GM18951 (cell line): Measurements from ENCODE around the gene DEDD2.

Source experiments
- POLR2A ChIP-seq: IDR thresholded peaks from 4 replicates; pipeline ENCODE4 v1.6.1; 2011; ENCODE audit warnings: mild to moderate bottlenecking; ENCODE audit not compliant: insufficient read length, insufficient read depth; ENCODE audit errors: extremely low read depth
- in situ Hi-C: fragments of 300-500 bp; cut with MboI; formaldehyde crosslinking; loops from one replicate; pipeline ENCODE4 v1.12.0; 2022; ENCODE audit warnings: low sequenced_read_pairs, mixed read lengths, inconsistent platforms; ENCODE audit not compliant: unreplicated experiment

DEDD2 gene

DNA sequence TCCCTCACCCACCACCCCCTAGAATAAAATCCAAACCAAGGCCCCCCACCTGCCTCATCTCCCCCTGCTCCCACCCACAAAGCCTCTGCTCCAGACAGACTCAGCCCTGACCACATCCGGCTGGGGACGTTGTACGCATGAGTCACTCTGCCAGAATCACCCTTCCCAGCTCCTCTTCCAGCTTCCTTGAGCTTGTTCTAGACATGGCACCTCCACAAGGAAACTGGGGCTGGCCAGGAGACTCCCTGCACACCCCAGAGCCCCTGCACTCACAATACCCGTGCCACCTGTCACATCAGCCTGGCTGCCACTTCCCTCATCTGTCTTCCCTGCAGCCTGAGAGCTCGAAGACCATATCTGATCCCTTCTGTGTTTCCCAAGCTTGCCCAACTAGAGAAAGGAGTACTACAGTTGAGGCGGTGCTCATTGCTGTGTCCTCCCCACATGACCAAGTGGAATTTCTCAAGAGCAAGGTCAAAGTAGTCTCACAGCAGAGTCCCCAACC lies 9.7 kb downstream of the DEDD2 start:
- in situ Hi-C loops: no loop called here
- no peak for TF ChIP-seq POLR2A

DNA sequence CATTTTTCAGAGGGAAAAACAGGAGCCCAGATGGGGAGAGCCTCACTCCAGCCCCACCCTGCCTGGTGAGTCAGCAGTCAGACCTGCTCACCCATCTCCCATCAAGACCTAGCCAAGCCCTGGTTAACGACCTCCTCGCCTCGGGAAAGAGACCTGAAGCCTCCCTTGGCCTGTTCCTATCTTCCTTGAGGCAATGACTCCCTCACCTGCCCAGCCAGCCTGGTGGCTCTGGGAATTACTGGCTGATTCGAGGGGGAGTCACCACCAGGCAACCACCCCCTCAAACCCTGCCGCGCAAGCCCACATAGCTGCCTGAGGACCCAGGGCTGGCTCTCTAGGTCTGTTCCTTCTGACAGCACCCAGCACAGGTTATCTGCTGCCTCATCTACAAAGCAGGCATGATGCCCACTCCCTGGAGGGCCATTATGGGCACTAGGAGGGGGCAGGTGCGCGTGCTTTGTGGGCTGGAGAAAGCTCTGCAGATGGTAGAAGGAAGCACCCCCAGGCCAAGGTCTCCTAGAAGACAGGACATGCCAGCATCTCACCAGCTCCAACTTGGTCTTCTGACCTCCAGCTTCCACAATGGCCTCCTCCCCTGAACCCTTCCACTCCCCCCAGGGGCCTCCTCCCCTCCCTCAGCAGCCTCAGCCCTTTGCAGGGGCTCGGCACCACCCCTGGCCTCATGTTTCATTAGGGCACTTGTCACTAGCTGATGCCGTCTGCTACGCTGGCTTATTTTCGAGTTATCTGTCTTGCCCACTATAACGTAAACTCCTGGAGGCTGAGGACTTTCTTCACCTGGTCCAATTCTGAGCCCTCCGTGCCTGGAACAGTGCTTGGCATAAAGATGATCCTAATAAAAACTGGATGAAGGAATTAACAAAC lies 10.4 kb downstream of the DEDD2 start:
- in situ Hi-C loops: no loop called here
- no peak for TF ChIP-seq POLR2A

DNA sequence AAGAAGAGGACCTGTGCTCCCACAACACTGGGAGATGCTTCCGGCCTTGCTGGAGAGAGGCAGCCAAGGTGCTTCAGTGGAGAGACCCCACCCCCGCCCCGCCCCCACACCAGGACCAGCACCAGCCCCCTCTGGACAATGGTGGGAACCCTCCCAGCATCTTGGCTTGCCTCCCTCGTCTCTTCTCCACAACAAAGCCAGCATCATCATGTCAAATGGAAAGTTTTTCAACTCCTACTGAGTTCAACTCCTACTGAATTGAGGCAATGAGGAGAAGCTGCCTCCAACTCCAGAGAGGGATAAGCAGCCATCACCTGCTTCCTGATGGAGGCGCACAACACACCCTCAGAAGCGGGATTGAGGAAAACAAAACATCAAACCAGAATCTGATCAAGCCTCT lies 12.8 kb downstream of the DEDD2 start:
- TF ChIP-seq POLR2A: no peak
- in situ Hi-C loops: no loop called here

DNA sequence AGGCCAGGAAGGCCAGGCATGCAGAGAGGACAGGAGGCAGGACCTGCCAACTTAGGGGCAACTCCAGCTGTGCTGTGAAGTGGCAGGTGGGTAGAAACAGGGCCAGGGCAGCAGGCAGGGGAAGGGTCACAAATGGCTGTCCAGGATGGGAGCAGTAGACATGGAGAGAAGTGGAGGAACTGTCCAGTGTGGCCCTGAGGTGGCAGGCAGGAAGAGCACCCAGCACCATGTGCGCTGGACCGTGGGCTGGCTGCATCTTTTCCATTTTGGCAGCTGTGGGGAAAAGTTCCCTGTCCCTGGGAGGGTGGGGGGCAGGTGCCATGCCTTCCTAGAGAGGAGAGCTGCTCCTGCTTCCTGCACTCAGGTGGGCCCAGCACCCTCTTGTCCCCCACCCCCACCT lies 13.8 kb downstream of the DEDD2 start:
- in situ Hi-C loops: no loop called here
- TF ChIP-seq POLR2A: no peak

- no peak for TF ChIP-seq POLR2A
- in situ Hi-C loops: no loop called here
Observed at GRCh38 chr19:42202290-42202880, 15.1 kb downstream of the DEDD2 start.

DNA sequence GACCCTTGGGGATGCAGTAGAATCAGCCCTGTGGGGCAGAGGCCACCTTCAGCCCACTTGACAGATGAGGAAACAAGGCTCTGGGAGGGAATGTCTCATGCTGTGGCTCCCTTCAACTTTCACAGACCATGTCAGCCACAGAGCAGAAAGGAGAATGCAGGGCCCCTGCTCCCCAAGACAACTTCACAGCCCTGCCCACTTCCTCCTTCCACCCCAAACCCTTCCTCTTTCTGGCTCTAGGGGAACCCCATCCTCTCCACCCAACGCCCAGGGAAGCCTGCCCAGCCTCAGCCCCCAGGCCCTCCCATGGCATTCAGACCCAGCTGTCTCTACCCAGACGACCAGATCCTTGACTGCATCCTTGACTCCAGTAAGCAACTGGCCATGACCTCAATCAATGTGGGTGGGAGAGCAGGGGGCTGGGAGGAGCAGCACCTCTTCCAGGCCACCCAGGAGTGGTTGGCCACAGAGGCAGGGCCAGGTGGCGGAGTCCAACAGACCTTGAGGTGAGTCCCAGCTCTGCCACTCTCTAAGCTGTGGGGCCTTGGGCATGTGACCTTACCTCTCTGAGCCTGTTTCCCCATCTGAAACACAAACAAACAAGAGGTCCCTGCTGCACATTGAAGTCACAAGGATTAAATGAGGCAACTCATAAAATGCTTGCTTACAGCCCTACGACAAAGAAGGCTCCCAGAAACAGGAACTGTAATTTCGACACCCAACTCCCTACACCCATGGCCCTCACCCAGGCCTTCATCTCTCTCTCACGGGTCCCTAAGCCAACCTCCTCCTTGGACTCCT lies 15.8 kb downstream of the DEDD2 start:
- TF ChIP-seq POLR2A: peak; percentile 35
- in situ Hi-C loops: no loop called here

DNA sequence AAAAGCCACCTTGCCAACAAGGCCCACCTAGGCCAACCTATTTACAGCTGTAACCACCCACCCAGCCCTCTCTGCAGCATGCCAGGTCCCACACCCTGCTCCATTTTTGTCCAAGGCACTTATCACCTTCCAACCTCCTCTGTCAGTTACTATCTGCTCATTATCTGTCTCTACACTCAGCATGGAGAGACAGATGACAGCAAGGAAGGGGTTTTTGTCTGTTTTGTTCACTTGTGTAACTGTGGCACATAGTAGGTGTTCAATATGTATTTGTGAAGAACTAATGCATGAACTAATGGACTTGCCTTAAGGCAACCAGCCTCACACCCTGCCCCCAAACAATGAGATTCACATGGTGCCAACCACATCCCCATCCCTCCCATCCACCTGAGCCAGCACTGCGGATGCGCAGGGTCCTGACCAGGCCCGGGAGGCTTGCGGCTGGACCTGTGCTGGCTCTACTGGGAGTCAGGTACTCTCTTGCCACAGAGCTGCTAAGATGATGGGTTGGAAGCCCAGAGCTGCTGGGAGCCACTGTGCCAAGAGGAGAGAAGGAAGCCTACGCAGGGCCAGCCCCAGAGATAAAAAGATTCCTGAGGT lies 17.3 kb downstream of the DEDD2 start:
- in situ Hi-C loops: no loop called here
- no peak for TF ChIP-seq POLR2A

GRCh38 chr19:42199440-42200115 lies 17.9 kb downstream of the DEDD2 start:
- peak; percentile 49 for TF ChIP-seq POLR2A
- in situ Hi-C loops: no loop called here

DNA sequence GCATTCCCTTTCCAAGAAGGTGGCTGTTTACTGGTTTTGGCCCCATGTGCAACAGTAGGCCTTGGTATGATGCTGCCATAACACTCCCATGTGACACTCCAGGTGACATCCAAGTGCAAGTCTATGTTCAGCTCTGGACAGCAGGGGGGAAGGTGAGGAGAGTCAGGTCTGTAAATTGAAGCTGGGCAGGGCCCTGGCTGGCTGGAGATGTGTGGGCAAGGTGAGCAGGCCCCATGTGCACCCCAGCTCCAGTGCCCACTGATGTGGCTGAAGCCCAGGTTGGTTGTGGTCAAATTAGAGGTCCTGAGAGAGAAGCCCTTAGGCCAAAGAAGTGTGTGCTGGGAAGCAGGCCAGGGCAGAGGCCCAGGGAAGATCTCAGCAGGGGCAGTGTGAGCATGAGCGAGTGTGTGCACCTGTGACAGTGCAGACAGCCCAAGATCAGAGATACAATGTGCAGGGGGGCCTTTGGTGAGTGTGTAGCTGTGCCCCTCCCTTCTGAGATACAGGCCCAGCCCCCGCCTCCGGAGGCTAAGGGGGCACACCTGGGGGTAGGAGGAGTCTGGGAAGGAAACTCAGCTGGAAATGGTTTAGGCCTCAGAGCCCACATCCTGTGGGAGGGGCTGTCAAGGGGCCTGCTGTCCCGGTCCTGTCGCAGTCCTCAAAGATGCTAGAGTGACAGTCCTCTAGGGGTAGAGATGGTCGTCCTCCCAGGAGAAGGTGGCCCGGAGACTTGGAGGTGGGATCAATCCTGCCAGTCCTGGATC lies 18.6 kb downstream of the DEDD2 start:
- TF ChIP-seq POLR2A: peak; percentile 47
- in situ Hi-C loops: no loop called here

- TF ChIP-seq POLR2A: no peak
- in situ Hi-C loops: no loop called here
Observed at GRCh38 chr19:42197375-42197817, 20.1 kb downstream of the DEDD2 start.

- in situ Hi-C loops: no loop called here
- no peak for TF ChIP-seq POLR2A
Observed at GRCh38 chr19:42196011-42197001, 21.2 kb downstream of the DEDD2 start.
